HEK293 (cell line): Measurements from ENCODE around the gene RINL.

Experiments used
- GLIS2 ChIP-seq: fragments of 450-650 bp; formaldehyde crosslinking; IDR thresholded peaks from 2 replicates; pipeline ENCODE4 v1.5.1; 2016; ENCODE audit warnings: missing biosample characterization, missing genetic modification characterization
- HOXD13 ChIP-seq: sonication (generic); formaldehyde crosslinking; IDR thresholded peaks from 2 replicates; pipeline ENCODE4 v1.8.0; 2022; ENCODE audit warnings: missing genetic modification reagents, borderline replicate concordance
- KLF16 ChIP-seq: fragments of 450-650 bp; formaldehyde crosslinking; IDR thresholded peaks from 2 replicates; pipeline ENCODE4 v1.5.1; 2017; ENCODE audit warnings: missing biosample characterization, missing genetic modification characterization
- PATZ1 ChIP-seq: fragments of 450-650 bp; formaldehyde crosslinking; IDR thresholded peaks from 2 replicates; pipeline ENCODE4 v1.5.1; 2016; ENCODE audit warnings: missing biosample characterization, missing genetic modification characterization
- PRDM4 ChIP-seq: fragments of 450-650 bp; formaldehyde crosslinking; IDR thresholded peaks from 2 replicates; pipeline ENCODE4 v1.5.1; 2017; ENCODE audit warnings: missing biosample characterization, missing genetic modification characterization
- REST ChIP-seq: fragments of 450-650 bp; formaldehyde crosslinking; IDR thresholded peaks from 2 replicates; pipeline ENCODE4 v1.5.1; 2016; ENCODE audit warnings: missing biosample characterization, missing genetic modification characterization
- SETDB1 ChIP-seq: IDR thresholded peaks from one replicate; pipeline ENCODE4 v1.6.1; 2017; ENCODE audit warnings: mild to moderate bottlenecking, low read length, moderate library complexity, mixed read lengths; ENCODE audit not compliant: insufficient read length
- YY1 ChIP-seq: fragments of 450-650 bp; formaldehyde crosslinking; IDR thresholded peaks from 2 replicates; pipeline ENCODE4 v1.5.1; 2018; ENCODE audit warnings: missing biosample characterization, missing genetic modification characterization
- ZBTB6 ChIP-seq: fragments of 450-650 bp; formaldehyde crosslinking; IDR thresholded peaks from 2 replicates; pipeline ENCODE4 v1.5.1; 2017; ENCODE audit warnings: missing biosample characterization, missing genetic modification characterization
- ZFHX2 ChIP-seq: fragments of 450-650 bp; formaldehyde crosslinking; conservative IDR thresholded peaks from 2 replicates; pipeline ENCODE4 v1.5.1; 2016; ENCODE audit warnings: missing biosample characterization, missing genetic modification characterization
- ZNF114 ChIP-seq: fragments of 450-650 bp; formaldehyde crosslinking; IDR thresholded peaks from 2 replicates; pipeline ENCODE4 v1.5.0; 2017; ENCODE audit warnings: missing biosample characterization, missing genetic modification characterization
- ZNF133 ChIP-seq: fragments of 450-650 bp; formaldehyde crosslinking; IDR thresholded peaks from 2 replicates; pipeline ENCODE4 v1.5.1; 2016; ENCODE audit warnings: missing biosample characterization, missing genetic modification characterization
- ZNF138 ChIP-seq: fragments of 450-650 bp; formaldehyde crosslinking; IDR thresholded peaks from 2 replicates; pipeline ENCODE4 v1.5.1; 2016; ENCODE audit warnings: missing biosample characterization, missing genetic modification characterization, borderline replicate concordance
- ZNF223 ChIP-seq: fragments of 450-650 bp; formaldehyde crosslinking; IDR thresholded peaks from 2 replicates; pipeline ENCODE4 v1.5.1; 2016; ENCODE audit warnings: missing biosample characterization, missing genetic modification characterization
- ZNF266 ChIP-seq: fragments of 450-650 bp; formaldehyde crosslinking; IDR thresholded peaks from 2 replicates; pipeline ENCODE4 v1.5.1; 2016; ENCODE audit warnings: missing biosample characterization, missing genetic modification characterization, low read depth
- ZNF362 ChIP-seq: fragments of 450-650 bp; formaldehyde crosslinking; IDR thresholded peaks from 2 replicates; pipeline ENCODE4 v1.5.1; 2016; ENCODE audit warnings: missing biosample characterization, missing genetic modification characterization
- ZNF37A ChIP-seq: fragments of 450-650 bp; IDR thresholded peaks from 2 replicates; pipeline ENCODE4 v1.5.1; 2018; ENCODE audit warnings: missing biosample characterization, missing genetic modification characterization
- ZNF426 ChIP-seq: fragments of 450-650 bp; formaldehyde crosslinking; IDR thresholded peaks from 2 replicates; pipeline ENCODE4 v1.5.1; 2017; ENCODE audit warnings: missing biosample characterization, missing genetic modification characterization, mild to moderate bottlenecking, inconsistent platforms, moderate library complexity
- ZNF473 ChIP-seq: fragments of 450-650 bp; formaldehyde crosslinking; IDR thresholded peaks from 2 replicates; pipeline ENCODE4 v1.5.1; 2017; ENCODE audit warnings: missing biosample characterization, missing genetic modification characterization
- ZNF596 ChIP-seq: fragments of 450-650 bp; IDR thresholded peaks from 2 replicates; pipeline ENCODE4 v1.5.0; 2018; ENCODE audit warnings: missing biosample characterization, mild to moderate bottlenecking, missing genetic modification characterization, moderate library complexity
- ZNF629 ChIP-seq: fragments of 450-650 bp; formaldehyde crosslinking; IDR thresholded peaks from 2 replicates; pipeline ENCODE4 v1.5.1; 2017; ENCODE audit warnings: missing biosample characterization, missing genetic modification characterization
- ZNF654 ChIP-seq: fragments of 450-650 bp; formaldehyde crosslinking; IDR thresholded peaks from 2 replicates; pipeline ENCODE4 v1.5.1; 2016; ENCODE audit warnings: low read depth, missing biosample characterization, missing genetic modification characterization
- ZNF768 ChIP-seq: fragments of 450-650 bp; formaldehyde crosslinking; IDR thresholded peaks from 2 replicates; pipeline ENCODE4 v1.5.1; 2018; ENCODE audit warnings: missing biosample characterization, mild to moderate bottlenecking, missing genetic modification characterization

Gene RINL

GRCh38 chr19:38849147-38849859, 28.8 kb downstream of the RINL start (continued):
- TF ChIP-seq YY1 (tag by site-specific recombination) (no peak), ZNF362 (tag by site-specific recombination) (peak; percentile 99), ZNF37A (tag by site-specific recombination) (no peak), KLF16 (tag by site-specific recombination) (peak; percentile 57), ZNF768 (tag by site-specific recombination) (no peak), ZNF114 (tag by site-specific recombination) (no peak), ZNF138 (tag by site-specific recombination) (no peak), ZNF596 (tag by site-specific recombination) (peak; percentile 72; the same call in 1 of the 2 replicates), ZFHX2 (tag by site-specific recombination) (peak; percentile 98), REST (tag by site-specific recombination) (no peak; the same call in 1 of the 2 replicates), ZNF473 (tag by site-specific recombination) (no peak), GLIS2 (tag by site-specific recombination) (no peak; the same call in 1 of the 2 replicates), PATZ1 (tag by site-specific recombination) (peak; percentile 87), ZNF266 (tag by site-specific recombination) (no peak; the same call in 1 of the 2 replicates), PRDM4 (tag by site-specific recombination) (peak; percentile 72), ZNF133 (tag by site-specific recombination) (no peak; the same call in 1 of the 2 replicates), ZNF629 (tag by site-specific recombination) (peak; percentile 65), ZBTB6 (tag by site-specific recombination) (peak; percentile 29; the same call in 1 of the 2 replicates), ZNF426 (tag by site-specific recombination) (no peak), HOXD13 (CRISPR knock-in tag) (no peak), ZNF654 (no peak), SETDB1 (no peak), ZNF223 (tag by site-specific recombination) (no peak)
